RCC 7860 (cell line): ENCODE data around the gene ZGPAT.
A peak's percentile ranks its signal among the peaks of the same experiment; 100 is the strongest.

Experiments
- DNase-seq: peaks from one replicate; pipeline ENCODE4 v3.0.0-alpha.2; 2015; ENCODE audit warnings: low spot score
- FAIRE-seq: peaks from 2 replicates; lab custom pipeline; 2012; peaks lifted over from hg19 to GRCh38; lab: Jason Lieb, UNC

Gene ZGPAT

GRCh38 chr20:63678667-63679465 is 29.0 kb upstream of the ZGPAT start:
- FAIRE-seq: no peak
- no peak for DNase-seq

DNA sequence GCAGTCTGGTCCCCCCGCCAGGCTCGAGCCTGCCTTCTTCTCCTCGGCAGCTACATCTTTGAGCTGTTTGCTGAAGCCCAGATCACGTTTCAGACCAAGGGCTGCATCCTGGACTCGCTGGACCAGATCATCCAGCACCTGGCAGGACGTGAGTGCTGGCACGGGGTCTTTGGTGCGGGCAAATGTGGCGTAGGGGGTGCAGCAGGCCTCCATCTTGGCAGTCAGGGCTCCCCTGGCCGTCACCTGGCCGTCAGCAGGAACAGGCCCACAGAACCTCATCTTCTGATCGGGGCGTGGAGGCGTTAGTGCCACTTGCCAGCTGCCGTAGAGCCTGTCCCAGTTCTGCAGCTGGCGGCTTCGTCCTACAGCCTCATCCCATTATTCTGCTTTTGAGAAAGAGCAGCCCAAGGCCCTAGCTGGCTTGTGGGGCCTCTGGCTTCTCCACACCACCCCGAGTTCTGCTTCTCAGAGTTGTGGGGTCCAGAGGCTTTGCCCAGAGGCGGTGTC is 28.0 kb upstream of the ZGPAT start:
- DNase-seq (no peak), FAIRE-seq (no peak)

- no peak for FAIRE-seq
- no peak for DNase-seq
These were observed 27.4 kb upstream of the ZGPAT start for GRCh38 chr20:63680427-63680826.

- FAIRE-seq (no peak), DNase-seq (no peak)
These were observed 26.8 kb upstream of the ZGPAT start for GRCh38 chr20:63680857-63681608.

DNA sequence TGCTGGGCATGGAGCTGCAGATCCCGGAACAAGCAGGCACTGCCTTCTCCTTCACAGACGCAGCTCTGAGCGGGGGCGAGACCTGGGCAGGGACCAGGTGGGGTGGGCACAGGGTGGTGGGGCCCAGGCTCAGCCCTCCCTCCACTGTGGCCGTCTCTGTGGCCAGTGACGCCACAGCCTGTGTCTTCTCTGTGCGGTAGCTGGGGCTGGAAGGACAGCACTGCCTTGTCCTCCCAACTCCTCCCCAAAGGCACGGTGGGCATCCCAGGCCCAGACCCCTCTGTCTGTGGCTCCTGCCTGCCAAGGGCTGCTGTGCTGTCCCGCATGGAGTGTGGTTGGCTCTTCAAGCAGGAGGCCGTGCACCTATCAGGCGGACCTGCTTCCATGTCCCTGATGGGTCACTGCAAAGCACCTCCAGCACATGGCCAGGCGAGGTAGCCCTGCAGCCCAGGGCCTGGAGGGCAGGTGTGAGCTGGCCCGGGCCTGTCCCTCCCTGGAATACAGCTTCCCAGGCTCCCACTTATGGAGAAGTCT is 26.2 kb upstream of the ZGPAT start:
- FAIRE-seq: no peak

DNA sequence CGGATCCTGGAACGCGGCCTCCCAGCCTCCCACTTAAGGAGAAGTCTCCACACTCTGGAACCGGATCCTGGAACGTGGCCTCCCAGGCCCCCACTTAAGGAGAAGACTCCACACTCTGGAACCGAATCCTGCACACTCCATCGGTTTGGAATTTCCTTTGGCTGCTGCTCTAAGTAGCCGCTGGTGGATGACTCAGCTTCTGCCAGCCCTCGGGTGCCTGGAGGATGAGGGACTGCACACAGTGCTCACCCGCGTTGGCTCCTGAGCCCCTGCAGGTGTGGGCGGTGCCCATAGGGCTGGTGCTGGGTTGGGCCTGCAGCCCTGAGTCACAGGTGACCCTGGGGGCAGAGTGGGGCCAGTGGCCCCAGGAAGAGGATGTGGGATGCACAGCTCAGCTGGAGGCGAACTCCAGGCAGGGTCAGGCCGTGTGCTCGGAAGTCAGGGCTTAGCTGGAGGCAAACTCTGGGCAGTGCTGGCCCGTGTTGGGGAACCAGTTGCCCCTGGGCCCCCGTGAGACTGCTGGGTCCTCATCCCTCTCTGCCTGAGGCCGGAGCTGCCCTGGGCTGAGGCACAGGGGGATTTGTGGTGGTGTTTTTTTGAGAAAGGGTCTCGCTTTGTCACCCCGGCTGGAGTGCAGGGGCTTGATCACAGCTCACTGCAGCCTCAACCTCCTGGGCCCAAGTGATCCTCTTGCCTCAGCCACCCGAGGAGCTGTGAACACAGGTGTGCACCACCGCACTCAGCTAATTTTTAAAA is 25.3 kb upstream of the ZGPAT start:
- peak; percentile 100 for DNase-seq
- FAIRE-seq: peak; percentile 99

More for the DNA sequence above, 26.2 kb upstream of the ZGPAT start:
- DNase-seq: peak; percentile 31

DNA sequence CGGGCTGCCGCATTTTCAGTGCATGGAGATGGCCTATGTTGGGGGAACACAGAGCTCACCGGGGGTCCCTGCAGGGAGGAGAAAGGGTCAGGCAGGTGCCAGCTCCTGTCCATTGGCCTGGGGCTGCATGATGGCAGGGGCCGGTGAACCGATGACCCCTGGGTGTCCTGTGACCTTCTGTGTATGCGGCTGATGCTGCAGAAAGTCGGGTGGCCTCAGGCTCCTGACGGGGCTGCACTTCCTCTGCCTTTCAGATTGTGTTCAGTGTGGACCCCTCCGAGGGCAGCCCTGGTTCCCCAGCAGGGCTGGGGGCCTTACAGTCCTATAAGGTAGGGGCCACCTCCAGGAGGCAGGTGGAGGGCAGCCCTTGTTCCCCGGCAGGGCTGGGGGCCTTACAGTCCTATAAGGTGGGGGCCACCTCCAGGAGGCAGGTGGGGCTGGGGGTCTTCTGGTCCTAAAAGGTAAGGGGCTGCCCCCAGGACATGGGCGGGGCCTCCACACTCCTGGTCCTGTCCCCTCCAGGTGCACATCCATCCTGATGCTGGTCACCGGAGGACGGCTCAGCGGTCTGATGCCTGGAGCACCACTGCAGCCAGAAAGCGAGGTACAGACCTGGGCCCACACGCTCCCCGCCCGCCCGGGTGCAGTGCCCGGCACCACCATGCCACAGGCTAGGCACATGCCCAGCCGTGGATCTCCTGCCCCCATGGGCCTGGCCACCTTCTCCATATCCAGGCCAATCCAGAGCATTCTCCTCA is 22.4 kb upstream of the ZGPAT start:
- DNase-seq (no peak), FAIRE-seq (no peak)

DNA sequence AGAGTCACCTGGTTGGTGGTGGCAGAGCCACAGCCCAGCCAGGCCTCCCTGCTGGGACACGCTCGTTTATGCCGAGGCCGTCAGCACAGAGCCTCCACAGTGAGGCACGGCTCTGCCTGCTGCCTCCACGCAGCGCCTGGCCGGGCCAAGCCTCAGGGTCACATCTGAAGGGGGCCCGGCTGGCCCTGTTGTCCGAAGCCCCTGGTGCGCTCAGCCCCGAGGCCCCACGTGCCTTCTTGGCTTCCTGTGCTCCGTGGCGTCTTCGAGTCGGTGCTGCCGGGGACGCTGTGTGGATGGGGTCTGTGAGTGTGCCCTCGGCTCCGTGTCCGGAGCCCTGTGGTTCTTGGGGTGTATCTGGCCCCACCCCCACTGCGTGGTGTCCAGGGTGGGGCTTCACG is 21.7 kb upstream of the ZGPAT start:
- DNase-seq (no peak), FAIRE-seq (no peak)

GRCh38 chr20:63686492-63687321 is 21.1 kb upstream of the ZGPAT start:
- FAIRE-seq (peak; percentile 76), DNase-seq (peak; percentile 91)

DNA sequence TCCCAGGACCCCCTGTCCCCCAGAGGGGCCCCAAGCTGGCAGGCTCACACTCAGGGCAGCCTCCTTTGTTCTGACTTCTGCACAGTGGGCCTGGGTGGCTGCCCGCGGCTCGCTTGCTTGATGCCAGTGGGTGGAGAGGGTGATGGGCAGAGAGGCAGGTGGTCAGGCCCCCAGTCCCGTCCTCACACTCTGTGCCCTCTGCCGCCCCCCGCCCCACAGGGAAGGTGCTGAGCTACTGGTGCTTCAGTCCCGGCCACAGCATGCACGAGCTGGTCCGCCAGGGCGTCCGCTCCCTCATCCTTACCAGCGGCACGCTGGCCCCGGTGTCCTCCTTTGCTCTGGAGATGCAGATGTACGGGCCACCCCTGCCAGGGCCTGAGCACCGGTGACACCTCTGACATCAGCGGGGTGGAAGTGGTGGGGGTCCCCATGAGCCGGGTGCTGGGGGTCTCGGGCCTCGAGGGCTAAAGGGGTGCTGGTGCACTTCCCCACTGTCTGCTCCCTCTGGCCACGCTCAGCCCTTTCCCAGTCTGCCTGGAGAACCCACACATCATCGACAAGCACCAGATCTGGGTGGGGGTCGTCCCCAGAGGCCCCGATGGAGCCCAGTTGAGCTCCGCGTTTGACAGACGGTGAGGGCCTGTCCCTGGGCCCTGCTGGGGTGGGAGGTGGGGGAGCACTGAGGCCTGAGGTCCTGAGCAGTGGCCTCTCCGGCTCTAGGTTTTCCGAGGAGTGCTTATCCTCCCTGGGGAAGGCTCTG is 20.2 kb upstream of the ZGPAT start:
- DNase-seq (no peak), FAIRE-seq (no peak)

GRCh38 chr20:63688228-63689045 is 19.4 kb upstream of the ZGPAT start:
- DNase-seq (no peak), FAIRE-seq (no peak)

DNA sequence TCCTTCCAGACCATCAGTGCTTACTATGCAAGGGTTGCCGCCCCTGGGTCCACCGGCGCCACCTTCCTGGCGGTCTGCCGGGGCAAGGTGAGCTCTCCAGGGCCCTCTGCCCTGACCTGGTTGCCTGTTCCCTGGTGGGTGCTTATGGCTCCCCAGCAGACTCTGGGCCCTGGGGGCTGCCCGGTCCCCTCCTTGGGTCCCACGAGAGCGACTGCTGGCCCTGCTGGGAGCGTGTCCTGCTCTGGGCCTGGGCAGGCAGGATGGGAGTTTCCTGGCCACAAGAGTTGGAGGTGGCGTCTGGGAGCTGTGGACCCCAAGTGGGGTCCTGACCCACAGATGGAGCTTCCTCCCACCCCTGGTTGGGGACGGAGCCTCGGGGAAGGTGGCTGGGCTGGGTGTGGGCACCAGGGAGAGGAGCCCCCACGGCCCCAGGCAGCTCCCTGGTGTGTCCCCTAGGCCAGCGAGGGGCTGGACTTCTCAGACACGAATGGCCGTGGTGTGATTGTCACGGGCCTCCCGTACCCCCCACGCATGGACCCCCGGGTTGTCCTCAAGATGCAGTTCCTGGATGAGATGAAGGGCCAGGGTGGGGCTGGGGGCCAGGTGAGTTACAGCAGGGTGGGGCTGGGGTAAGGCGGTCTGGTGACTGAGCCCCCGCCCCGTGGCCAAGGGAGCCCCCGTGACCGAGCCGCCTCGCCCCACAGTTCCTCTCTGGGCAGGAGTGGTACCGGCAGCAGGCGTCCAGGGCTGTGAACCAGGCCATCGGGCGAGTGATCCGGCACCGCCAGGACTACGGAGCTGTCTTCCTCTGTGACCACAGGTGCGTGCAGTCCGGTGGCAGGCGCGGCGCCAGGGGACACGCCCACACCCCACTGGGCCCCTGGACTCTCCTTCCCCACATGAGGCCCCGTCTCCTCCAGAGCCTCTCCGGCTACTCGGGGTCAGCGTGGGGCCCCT is 18.5 kb upstream of the ZGPAT start:
- no peak for FAIRE-seq
- DNase-seq: no peak

- DNase-seq: no peak
- no peak for FAIRE-seq
These were observed 17.6 kb upstream of the ZGPAT start for GRCh38 chr20:63690003-63690897.

DNA sequence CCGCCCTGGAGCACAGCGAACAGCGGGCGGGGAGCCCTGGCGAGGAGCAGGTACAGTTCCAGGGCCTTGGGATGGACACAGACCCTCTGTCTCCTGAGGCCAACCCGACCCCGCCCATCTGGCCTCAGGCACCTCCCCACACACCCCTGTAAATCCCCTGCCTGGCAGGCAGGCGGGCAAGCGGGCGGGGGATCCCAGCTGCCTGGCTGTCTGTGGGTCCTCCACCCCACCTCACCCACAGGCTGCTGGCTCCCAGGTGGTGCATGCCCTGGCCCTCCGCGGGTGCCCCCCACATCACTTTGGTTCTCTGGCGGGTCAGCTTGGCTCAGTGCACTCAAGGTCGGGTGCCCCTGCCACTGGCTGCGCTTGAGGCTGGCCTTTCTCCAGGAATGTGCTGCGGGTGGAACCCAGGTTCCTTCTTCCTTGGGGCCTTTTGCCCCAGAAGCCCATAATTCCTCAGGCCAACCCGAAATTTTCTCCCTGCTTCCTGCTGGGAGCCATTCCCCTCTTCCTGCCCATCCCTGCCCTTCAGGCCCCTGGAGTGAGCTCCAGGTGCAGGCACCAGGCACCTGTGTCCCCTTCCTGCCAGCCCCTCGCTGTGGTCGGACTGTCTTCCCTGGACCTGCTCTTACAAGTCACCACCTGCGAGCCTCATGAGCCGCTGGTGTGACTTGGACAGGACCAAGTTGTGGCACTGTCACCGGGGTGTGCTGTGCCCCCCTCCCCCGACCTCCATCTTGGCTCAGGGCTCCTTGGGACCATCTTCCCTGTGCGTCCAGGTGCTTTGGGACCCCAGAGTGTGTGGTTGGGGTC is 16.7 kb upstream of the ZGPAT start:
- FAIRE-seq: no peak
- DNase-seq: no peak
